H1 (cell line): ENCODE data around the gene TMEM126B. TPM values are rescaled to one million over a fixed set of nuclear protein-coding genes. Genes with fewer than 3 reads are reported as not detected.

ENCODE experiments used
- CTCF ChIA-PET: fragments of 300-600 bp; sonication (Branson Sonifier 250); formaldehyde crosslinking; loops from one replicate; lab custom pipeline; 2021; ENCODE audit not compliant: partially characterized antibody; lab: Charles Lee
- POLR2A ChIA-PET: fragments of 300-600 bp; sonication (Branson Sonifier 250); formaldehyde crosslinking; loops from one replicate; lab custom pipeline; 2021; ENCODE audit warnings: inconsistent platforms; ENCODE audit not compliant: partially characterized antibody; lab: Charles Lee
- DNase-seq, 2 experiments: peaks; one replicate each; pipeline versions ENCODE4 v3.0.0 to v3.0.0-alpha.2; 2010 to 2022; ENCODE audit warnings: low spot score in 2 of 2, low read depth in 1 of 2, mixed read lengths in 1 of 2
- FAIRE-seq: peaks from 2 replicates; lab custom pipeline; 2011; peaks lifted over from hg19 to GRCh38; lab: Jason Lieb, UNC
- H2AFZ ChIP-seq: 2 replicates; pipeline ENCODE4 v1.8.1; 2012; ENCODE audit warnings: low read length, inconsistent platforms
- H2AK5ac ChIP-seq: 2 replicates; pipeline ENCODE4 v1.6.1; 2013; ENCODE audit warnings: low read depth, low read length
- H2BK120ac ChIP-seq: replicated peaks from 2 replicates; pipeline ENCODE3; 2013; ENCODE audit warnings: low read depth, low read length, inconsistent platforms
- H2BK12ac ChIP-seq: 2 replicates; pipeline ENCODE4 v1.6.1; 2013; ENCODE audit warnings: low read depth, low read length
- H2BK15ac ChIP-seq: 2 replicates; pipeline ENCODE4 v1.6.1; 2013; ENCODE audit warnings: low read length
- H2BK20ac ChIP-seq: 2 replicates; pipeline ENCODE4 v1.6.1; 2013; ENCODE audit warnings: low read length
- H2BK5ac ChIP-seq: 2 replicates; pipeline ENCODE4 v1.6.1; 2013; ENCODE audit warnings: low read depth, low read length
- H3K14ac ChIP-seq: 2 replicates; pipeline ENCODE4 v1.6.1; 2013; ENCODE audit warnings: inconsistent platforms; ENCODE audit not compliant: insufficient read length
- H3K18ac ChIP-seq: 2 replicates; pipeline ENCODE4 v1.6.1; 2013; ENCODE audit warnings: low read length; ENCODE audit errors: extremely low read depth
- H3K23ac ChIP-seq: 2 replicates; pipeline ENCODE4 v1.6.1; 2013; ENCODE audit warnings: inconsistent platforms; ENCODE audit not compliant: insufficient read length
- H3K23me2 ChIP-seq: 2 replicates; pipeline ENCODE4 v1.6.1; 2013; ENCODE audit warnings: low read depth, low read length
- H3K27ac ChIP-seq: 2 replicates; pipeline ENCODE4 v1.6.1; 2011; ENCODE audit warnings: low read depth, low read length, inconsistent platforms
- H3K27me3 ChIP-seq, 4 experiments: replicated peaks in 1 of 4; 1 replicate in 1 of 4; 2 replicates in 3 of 4; pipeline versions ENCODE4 v1.6.1 to v1.8.1; 2011 to 2013; ENCODE audit warnings: low read length in 3 of 4, mild to moderate bottlenecking in 3 of 4, inconsistent platforms in 2 of 4, mixed read lengths in 2 of 4, moderate library complexity in 1 of 4; ENCODE audit not compliant: control insufficient read depth in 3 of 4, insufficient read depth in 3 of 4; ENCODE audit errors: extremely low read depth in 1 of 4
- H3K36me3 ChIP-seq, 4 experiments: 2 replicates each; pipeline versions ENCODE4 v1.6.1 to v1.8.1; 2011 to 2013; ENCODE audit warnings: mild to moderate bottlenecking in 4 of 4, low read length in 3 of 4, moderate library complexity in 2 of 4, control low read depth in 1 of 4, inconsistent platforms in 1 of 4; ENCODE audit not compliant: insufficient read depth in 4 of 4, control insufficient read depth in 2 of 4
- H3K4ac ChIP-seq: replicated peaks from 2 replicates; pipeline ENCODE3; 2013; ENCODE audit warnings: low read length, low read depth, mixed read lengths, inconsistent platforms; ENCODE audit not compliant: insufficient read length
- H3K4me1 ChIP-seq, 4 experiments: replicated peaks in 1 of 4; 1 replicate in 1 of 4; 2 replicates in 3 of 4; pipeline versions ENCODE4 v1.6.1 to v1.8.1; 2011 to 2013; ENCODE audit warnings: low read length in 3 of 4, inconsistent platforms in 2 of 4, mixed read lengths in 1 of 4; ENCODE audit not compliant: insufficient read depth in 4 of 4, control insufficient read depth in 3 of 4
- H3K4me2 ChIP-seq, 2 experiments: 2 replicates each; pipeline versions ENCODE4 v1.6.1 to v1.8.1; 2011 to 2013; ENCODE audit warnings: low read depth in 2 of 2, low read length in 2 of 2, control low read depth in 1 of 2, inconsistent platforms in 1 of 2, mild to moderate bottlenecking in 1 of 2; ENCODE audit not compliant: insufficient read depth in 1 of 2
- H3K4me3 ChIP-seq, 4 experiments: fragments of 200-600, 300-600 bp in 1 of 4; sonication (generic), shearing (Covaris generic), sonication (Bioruptor Twin) in 1 of 4; 2 replicates each; pipeline versions ENCODE4 v1.5.1 to v1.8.1; 2011 to 2016; ENCODE audit warnings: low read length in 4 of 4, low read depth in 3 of 4, control low read depth in 2 of 4, inconsistent platforms in 2 of 4, mild to moderate bottlenecking in 2 of 4, mixed read lengths in 1 of 4, moderate library complexity in 1 of 4; ENCODE audit not compliant: insufficient read depth in 2 of 4; ENCODE audit errors: extremely low read depth in 1 of 4
- H3K56ac ChIP-seq: replicated peaks from 2 replicates; pipeline ENCODE3; 2013; ENCODE audit warnings: low read depth, mild to moderate bottlenecking, mixed read lengths, low read length, inconsistent platforms; ENCODE audit not compliant: insufficient read length
- H3K79me1 ChIP-seq: 2 replicates; pipeline ENCODE4 v1.6.1; 2013; ENCODE audit warnings: low read depth, low read length, control low read depth
- H3K79me2 ChIP-seq, 2 experiments: 2 replicates each; pipeline versions ENCODE4 v1.6.1 to v1.8.1; 2012 to 2013; ENCODE audit warnings: low read length in 2 of 2, mild to moderate bottlenecking in 2 of 2, inconsistent platforms in 1 of 2; ENCODE audit not compliant: insufficient read depth in 2 of 2, control insufficient read depth in 1 of 2
- H3K9ac ChIP-seq, 4 experiments: replicated peaks in 1 of 4; 1 replicate in 1 of 4; 2 replicates in 3 of 4; pipeline versions ENCODE4 v1.6.1 to v1.8.1; 2011 to 2013; ENCODE audit warnings: low read depth in 3 of 4, low read length in 3 of 4, control low read depth in 2 of 4, mild to moderate bottlenecking in 2 of 4, moderate library complexity in 2 of 4, inconsistent platforms in 1 of 4; ENCODE audit errors: extremely low read depth in 1 of 4
- H3K9me3 ChIP-seq, 2 experiments: 2 replicates each; pipeline versions ENCODE4 v1.6.1 to v1.8.1; 2012 to 2013; ENCODE audit warnings: mild to moderate bottlenecking in 2 of 2, moderate library complexity in 2 of 2, control low read depth in 1 of 2, inconsistent platforms in 1 of 2, low read depth in 1 of 2, low read length in 1 of 2, mixed read lengths in 1 of 2; ENCODE audit not compliant: insufficient read depth in 2 of 2
- H4K20me1 ChIP-seq, 2 experiments: replicated peaks in 1 of 2; 2 replicates each; pipeline versions ENCODE3 to v1.8.1; 2011 to 2013; ENCODE audit warnings: inconsistent platforms in 2 of 2, low read length in 2 of 2, mild to moderate bottlenecking in 1 of 2; ENCODE audit not compliant: insufficient read depth in 2 of 2, control insufficient read depth in 1 of 2
- H4K5ac ChIP-seq: 2 replicates; pipeline ENCODE4 v1.6.1; 2013; ENCODE audit warnings: low read length, low read depth, mixed read lengths, inconsistent platforms; ENCODE audit not compliant: insufficient read length
- H4K8ac ChIP-seq: 2 replicates; pipeline ENCODE4 v1.8.0; 2013; ENCODE audit warnings: mild to moderate bottlenecking, moderate library complexity, low read length, inconsistent platforms; ENCODE audit not compliant: insufficient read depth; ENCODE audit errors: extremely low read depth
- H4K91ac ChIP-seq: replicated peaks from 2 replicates; pipeline ENCODE3; 2013; ENCODE audit warnings: low read length, mixed read lengths, inconsistent platforms; ENCODE audit not compliant: insufficient read length
- CHD1 ChIP-seq: IDR thresholded peaks from 2 replicates; pipeline ENCODE4 v1.6.1; 2012; ENCODE audit warnings: low read depth, low read length, improper control_type of control experiment
- CTCF ChIP-seq, 3 experiments: IDR thresholded peaks; 1 replicate in 2 of 3; 2 replicates in 1 of 3; pipeline versions ENCODE4 v1.5.1 to v1.6.1; 2011; ENCODE audit warnings: low read length in 3 of 3, mild to moderate bottlenecking in 3 of 3, inconsistent platforms in 2 of 3, low read depth in 1 of 3, moderate library complexity in 1 of 3; ENCODE audit not compliant: insufficient read depth in 1 of 3; ENCODE audit errors: control extremely low read depth in 1 of 3
- MAFK ChIP-seq: IDR thresholded peaks from 2 replicates; pipeline ENCODE4 v1.6.1; 2012; ENCODE audit warnings: low read depth, mild to moderate bottlenecking, improper control_type of control experiment, low read length
- RAD21 ChIP-seq, 2 experiments: IDR thresholded peaks in 1 of 2; conservative IDR thresholded peaks in 1 of 2; 2 replicates each; pipeline ENCODE4 v1.6.1; 2011; ENCODE audit warnings: low read depth in 2 of 2, low read length in 2 of 2, improper control_type of control experiment in 1 of 2, inconsistent platforms in 1 of 2, mild to moderate bottlenecking in 1 of 2, moderate library complexity in 1 of 2
- TAF7 ChIP-seq: optimal IDR thresholded peaks from 2 replicates; pipeline ENCODE3; 2011; ENCODE audit warnings: low read depth, mild to moderate bottlenecking, inconsistent platforms, low read length, moderate library complexity, borderline replicate concordance
- polyA plus RNA-seq, 7 experiments: library from polyadenylated mRNA; depleted of rRNA in 3 of 7; stranded (reverse) in 5 of 7; unstranded in 2 of 7; fragments of >200 nt in 5 of 7; fragments of 200-250 nt in 2 of 7; gene quantifications; 1 replicate in 5 of 7; 2 replicates in 1 of 7; 4 replicates in 1 of 7; pipeline versions ENCODE4 v1.2.1 to v1.2.3, GENCODE V29; 2011 to 2013; ENCODE audit warnings: missing spikeins in 2 of 7, mixed read lengths in 2 of 7
- total RNA-seq: library from RNA; stranded (reverse); fragmentation: NEBNext Ultra II Directional; extraction: Animal tissue kit (Norgen Biotek cat#: 25700); gene quantifications from 2 replicates; pipeline ENCODE4 v1.2.1, GENCODE V29; 2021

Gene TMEM126B
- total and polyA plus RNA-seq, 2 of the 8 experiments (the other 6 are each of a cell fraction or from before 2014, with no cell fraction given): 85.6 to 101 TPM

DNA sequence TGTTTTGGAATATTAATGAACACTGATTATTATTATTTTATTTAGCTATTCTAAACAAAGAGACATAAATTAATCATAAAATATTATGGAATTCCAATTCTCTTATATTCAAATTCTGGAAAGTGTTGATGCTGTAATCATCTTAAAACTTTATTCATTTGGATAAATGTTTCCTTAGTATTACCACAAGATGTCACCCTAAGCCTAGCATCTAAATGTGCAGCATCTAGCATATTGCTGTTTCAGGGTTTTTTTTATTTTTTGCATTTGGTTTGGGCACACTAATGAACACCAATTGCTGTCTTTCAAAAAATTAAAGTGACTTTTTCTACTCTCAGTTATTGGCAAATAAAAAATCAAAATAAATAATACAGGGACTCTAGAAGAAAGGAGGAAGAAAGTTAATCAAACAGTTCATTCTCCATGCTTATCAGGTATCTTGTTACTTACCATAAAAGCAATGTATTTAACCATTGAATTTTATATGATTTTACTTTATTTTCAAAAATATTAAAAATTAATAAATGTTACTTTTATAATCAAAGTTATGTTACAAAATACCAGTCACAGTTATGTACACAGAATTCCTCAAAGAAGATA lies 33.0 kb upstream of the TMEM126B start:
- H2AK5ac ChIP-seq: no peak overlapping the region
- no peak for TF ChIP-seq TAF7
- peak; percentile 61 for TF ChIP-seq MAFK
- peak; percentile 79 to 90 for TF ChIP-seq RAD21 (IDR thresholded peaks at IDR 0.05 in 1 of 2, conservative IDR thresholded peaks at IDR 0.05 in 1 of 2; ENCODE audit: low read depth in 2 of 2, low read length in 2 of 2)
- peak in 2 of 3 experiments; percentile 21 to 42; a peak in 2 of 4 replicates for TF ChIP-seq CTCF (IDR thresholded peaks at IDR 0.05; ENCODE audit: control extremely low read depth in 1 of 3, insufficient read depth in 1 of 3, low read depth in 1 of 3, low read length in 3 of 3)
- no peak for TF ChIP-seq CHD1
- H3K4me1 ChIP-seq: peaks cover 0 to 3% (median 0%) of the 10 kb centered on the region in 4 experiments; a peak in 2 of 7 replicates
- H3K14ac ChIP-seq: no peak overlapping the region
- H3K56ac ChIP-seq: no peak overlapping the region
- no peak overlapping the region for H2BK12ac ChIP-seq
- H4K8ac ChIP-seq: no peak overlapping the region
- no peaks in the 10 kb centered on the region for H3K79me1 ChIP-seq
- no peak overlapping the region for H2AFZ ChIP-seq
- H3K79me2 ChIP-seq: no peaks in the 10 kb centered on the region
- H3K9me3 ChIP-seq: no peaks in the 10 kb centered on the region
- no peak overlapping the region for H3K23ac ChIP-seq
- H3K4me2 ChIP-seq: no peak overlapping the region
- no peak overlapping the region for H4K5ac ChIP-seq
- H3K18ac ChIP-seq: no peak overlapping the region
- no peak overlapping the region for H2BK120ac ChIP-seq
- H2BK5ac ChIP-seq: no peak overlapping the region
- H3K4ac ChIP-seq: no peak overlapping the region
- no peak overlapping the region for H2BK15ac ChIP-seq
- H3K27me3 ChIP-seq: no peaks in the 10 kb centered on the region
- H4K91ac ChIP-seq: no peak overlapping the region
- ChIA-PET POLR2A (interaction anchor here (0.7 kb wide), 1 partner anchor 53 kb away, joined by 3 read pairs; the partner anchor contains the start of gene TMEM126A), CTCF (interaction anchor here (0.7 to 1.5 kb wide), 8 partner anchors 13 to 260 kb away, joined by 3 to 4 read pairs (median 3); partner anchors contain the start of gene CCDC83)
- H3K36me3 ChIP-seq: no peaks in the 10 kb centered on the region
- H3K9ac ChIP-seq: no peak overlapping the region
- no peaks in the 10 kb centered on the region for H4K20me1 ChIP-seq
- DNase-seq: no peak
- H3K23me2 ChIP-seq: peaks cover 3% of the 10 kb centered on the region; the same call in 1 of the 2 replicates
- H2BK20ac ChIP-seq: no peak overlapping the region
- peak; percentile 90 for FAIRE-seq
- H3K4me3 ChIP-seq: no peak overlapping the region
- no peak overlapping the region for H3K27ac ChIP-seq
